GM18498 (cell line): ENCODE results near the gene CHST5.

Experiments
- ATAC-seq: cut with Tn5 transposase; IDR thresholded peaks from one replicate; pipeline ENCODE4 v1.9.1; 2021; ENCODE audit warnings: mild to moderate bottlenecking, moderate library complexity; ENCODE audit not compliant: unreplicated experiment

The CHST5 gene

DNA sequence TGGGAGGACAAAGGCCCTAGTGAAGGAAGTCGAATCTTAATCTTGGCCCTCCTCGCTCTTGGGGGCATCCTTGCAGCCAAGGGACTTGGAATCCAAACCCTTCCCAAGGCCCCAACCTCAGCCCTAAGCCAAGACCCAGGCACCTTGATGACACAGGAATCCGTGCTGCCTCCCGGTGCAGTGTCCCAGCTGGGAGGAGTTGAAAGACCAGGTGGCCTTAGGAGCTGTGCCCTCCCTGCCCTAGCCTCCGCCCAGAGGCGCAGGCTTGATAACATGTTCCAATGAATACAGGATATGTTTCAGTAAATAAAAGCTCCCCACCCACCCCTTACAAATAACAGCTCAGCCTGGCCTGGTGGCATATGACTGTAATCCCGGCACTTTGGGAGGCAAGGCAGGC, at the start of gene CHST5:
Gene CHST5 (minus strand): TSS at position 208 of the 400 bp plus-strand sequence. CDS start 5,724 bp downstream, outside the sequence.
- ATAC-seq = no peak

- peak; percentile 71 for ATAC-seq
Measured at GRCh38 chr16:75584108-75584507, 48.2 kb upstream of the CHST5 start.

- ATAC-seq = no peak
Measured at GRCh38 chr16:75579281-75579834, 43.5 kb upstream of the CHST5 start.

GRCh38 chr16:75578725-75579124, 42.8 kb upstream of the CHST5 start:
- ATAC-seq = no peak

DNA sequence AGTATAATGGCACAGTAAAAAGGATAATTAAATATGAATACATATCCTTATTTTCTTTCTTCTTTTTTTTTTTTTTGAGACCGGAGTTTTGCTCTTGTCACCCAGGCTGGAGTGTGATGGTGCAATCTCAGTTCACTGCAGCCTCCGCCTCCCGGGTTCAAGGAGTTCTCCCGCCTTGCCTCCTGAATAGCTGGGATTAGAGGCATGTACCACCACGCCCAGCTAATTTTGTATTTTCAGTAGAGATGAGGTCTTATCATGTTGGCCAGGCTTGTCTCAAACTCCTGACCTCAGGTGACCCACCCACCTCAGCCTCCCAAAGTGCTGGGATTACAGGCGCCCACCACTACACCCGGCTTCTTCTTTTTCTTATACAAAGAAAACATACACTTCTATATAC, 42.3 kb upstream of the CHST5 start:
- no peak for ATAC-seq

DNA sequence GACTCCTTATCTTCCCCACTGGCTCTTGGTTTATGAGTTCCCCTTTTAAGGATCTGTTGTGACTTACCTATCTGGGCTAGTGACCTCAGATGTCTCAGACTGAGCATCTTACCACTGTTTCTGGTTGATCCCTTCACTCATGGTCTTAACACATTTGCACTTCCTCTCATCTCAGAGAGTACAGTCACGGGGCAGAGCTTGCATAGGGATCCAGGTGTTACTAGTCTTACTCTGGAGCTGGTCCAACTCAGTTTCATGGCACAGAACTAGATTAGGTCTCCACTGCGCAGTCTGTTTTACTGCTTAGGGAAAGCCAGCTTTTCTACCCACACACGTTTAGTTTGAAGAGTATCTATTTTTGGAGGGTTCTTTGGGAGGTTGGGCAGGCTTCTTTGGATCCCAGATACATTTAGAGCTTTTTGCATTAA, 40.5 kb upstream of the CHST5 start:
- peak; percentile 42 for ATAC-seq

DNA sequence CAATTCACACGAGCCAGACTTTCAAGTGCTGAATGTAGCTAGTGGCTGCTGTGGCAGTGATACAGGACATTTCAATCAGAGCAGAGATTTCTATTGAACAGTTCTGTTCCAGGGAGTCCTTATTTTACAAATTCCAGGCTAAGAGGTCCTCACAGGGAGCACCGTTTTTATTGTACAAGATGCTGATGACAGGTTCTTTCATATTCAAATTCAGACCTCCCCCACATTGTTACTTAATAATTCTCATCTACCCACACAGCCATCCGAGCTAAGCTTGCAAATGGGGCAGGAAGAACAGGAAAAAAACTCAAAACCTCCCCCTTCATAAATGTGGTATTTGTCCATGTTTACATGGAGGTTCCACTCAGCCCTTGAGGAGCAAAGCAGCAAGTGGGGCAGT, 40.0 kb upstream of the CHST5 start:
- ATAC-seq = no peak

GRCh38 chr16:75573955-75574354, 38.0 kb upstream of the CHST5 start:
- no peak for ATAC-seq

DNA sequence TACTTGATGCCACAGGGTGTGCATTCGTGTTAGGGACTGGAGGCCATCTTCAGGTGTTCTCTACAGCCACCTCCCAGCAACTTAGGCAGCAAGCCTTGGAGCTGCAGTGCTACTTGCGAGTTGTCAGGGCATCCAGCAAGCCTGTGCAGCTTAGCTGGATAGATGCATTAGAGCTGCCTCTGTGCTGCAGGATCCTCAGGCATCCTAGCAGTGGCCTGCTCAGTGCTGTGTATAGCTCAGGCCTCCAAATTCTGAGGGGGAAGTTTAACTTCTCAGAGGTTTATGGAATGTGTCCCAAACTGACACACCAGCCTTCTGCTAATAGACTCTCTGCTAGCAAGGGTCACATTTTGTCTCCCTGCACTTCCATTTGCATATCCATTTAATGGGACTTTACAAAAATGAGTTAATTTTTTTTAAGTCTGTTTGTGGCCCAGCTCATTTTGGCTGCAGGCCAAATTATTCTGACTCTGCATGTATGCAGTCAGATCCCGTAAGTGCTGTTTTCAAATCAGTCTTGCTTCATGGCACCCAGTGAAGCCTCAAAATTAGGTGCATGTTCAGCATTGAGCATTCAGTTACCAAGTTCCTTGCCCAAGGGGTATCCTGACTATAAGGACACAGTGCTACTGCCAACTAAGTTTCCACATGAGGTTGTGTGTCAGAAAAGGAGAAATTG, 37.1 kb upstream of the CHST5 start:
- no peak for ATAC-seq

GRCh38 chr16:75570396-75571065, 34.6 kb upstream of the CHST5 start:
- ATAC-seq = no peak

DNA sequence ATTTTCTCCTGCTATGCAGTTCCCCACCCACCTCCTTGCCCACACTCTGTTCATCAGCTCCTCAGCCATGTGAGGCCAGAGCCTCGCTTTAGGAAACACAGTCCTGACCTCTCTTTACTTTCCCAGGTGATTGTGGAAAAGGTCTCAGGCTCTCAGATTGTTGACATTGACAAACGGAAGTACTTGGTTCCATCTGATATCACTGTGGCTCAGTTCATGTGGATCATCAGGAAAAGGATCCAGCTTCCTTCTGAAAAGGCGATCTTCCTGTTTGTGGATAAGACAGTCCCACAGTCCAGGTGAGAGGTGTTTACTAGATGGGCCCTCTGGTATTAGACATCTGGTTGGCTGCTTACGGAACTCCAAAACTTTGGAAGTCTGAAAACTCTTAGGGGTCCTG, 32.0 kb upstream of the CHST5 start:
- ATAC-seq = no peak

DNA sequence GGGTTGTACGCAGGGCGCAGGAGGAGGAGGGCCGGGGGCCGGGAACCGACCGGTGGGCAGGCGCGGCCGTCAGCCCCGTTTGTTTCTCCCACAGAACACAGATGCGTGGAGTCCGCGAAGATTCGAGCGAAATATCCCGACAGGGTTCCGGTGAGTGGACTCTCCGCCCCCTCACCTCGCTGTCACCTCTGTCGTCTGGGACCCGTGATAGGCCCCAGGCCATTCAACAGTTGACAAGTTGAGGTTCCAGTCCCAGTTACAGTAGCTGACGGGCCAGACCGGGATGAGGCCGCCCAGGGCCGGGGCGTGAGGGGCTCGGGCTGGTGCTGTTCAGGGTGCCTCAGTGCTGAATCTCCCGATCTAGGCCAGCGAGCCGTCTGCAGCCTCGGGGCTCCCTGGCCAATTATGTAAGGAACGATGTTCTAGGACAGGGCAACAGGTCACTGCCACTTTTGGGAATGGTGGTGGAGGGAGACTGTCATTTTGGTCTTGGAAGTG, 30.9 kb upstream of the CHST5 start:
- ATAC-seq = peak; percentile 5

DNA sequence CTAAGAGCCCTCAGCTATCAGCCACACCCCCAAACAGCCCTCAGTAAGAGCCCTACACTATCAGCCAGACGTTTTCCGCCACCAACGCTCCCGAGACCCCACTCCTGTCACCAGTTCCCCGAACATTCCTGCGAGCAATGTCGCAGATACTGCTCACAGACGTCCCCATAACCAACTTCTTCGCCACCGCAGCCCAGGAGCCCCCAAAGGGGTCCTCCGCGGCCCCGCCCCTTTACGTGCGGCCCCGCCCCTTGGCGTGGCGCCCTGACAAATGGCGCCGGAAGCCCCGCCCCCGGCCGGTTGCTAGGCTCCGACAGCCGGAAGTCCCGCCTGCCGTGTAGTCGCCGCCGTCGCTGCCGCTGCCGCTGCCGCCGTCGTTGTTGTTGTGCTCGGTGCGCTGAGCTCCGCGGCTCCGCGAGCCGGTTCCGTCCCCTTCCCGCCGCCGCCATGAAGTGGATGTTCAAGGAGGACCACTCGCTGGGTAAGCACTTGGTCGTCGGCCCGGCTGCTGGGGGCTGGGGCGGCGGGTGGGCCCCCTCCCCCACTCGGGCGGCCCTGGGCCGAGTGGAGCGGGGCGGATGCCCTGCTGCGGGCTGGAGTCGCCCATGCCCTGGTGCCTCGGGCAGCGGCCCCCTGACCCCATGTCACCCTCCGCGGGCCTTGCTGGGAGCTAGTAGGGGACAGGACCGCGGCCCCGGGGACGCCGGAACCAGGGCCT, 30.3 kb upstream of the CHST5 start, which contains the start of gene GABARAPL2:
Gene GABARAPL2 (plus strand): TSS at position 340 of the 718 bp plus-strand sequence. CDS start 108 bp downstream, at position 448.
- ATAC-seq = peak; percentile 79

- ATAC-seq = peak; percentile 9
Measured at GRCh38 chr16:75565640-75566039, 29.7 kb upstream of the CHST5 start.

DNA sequence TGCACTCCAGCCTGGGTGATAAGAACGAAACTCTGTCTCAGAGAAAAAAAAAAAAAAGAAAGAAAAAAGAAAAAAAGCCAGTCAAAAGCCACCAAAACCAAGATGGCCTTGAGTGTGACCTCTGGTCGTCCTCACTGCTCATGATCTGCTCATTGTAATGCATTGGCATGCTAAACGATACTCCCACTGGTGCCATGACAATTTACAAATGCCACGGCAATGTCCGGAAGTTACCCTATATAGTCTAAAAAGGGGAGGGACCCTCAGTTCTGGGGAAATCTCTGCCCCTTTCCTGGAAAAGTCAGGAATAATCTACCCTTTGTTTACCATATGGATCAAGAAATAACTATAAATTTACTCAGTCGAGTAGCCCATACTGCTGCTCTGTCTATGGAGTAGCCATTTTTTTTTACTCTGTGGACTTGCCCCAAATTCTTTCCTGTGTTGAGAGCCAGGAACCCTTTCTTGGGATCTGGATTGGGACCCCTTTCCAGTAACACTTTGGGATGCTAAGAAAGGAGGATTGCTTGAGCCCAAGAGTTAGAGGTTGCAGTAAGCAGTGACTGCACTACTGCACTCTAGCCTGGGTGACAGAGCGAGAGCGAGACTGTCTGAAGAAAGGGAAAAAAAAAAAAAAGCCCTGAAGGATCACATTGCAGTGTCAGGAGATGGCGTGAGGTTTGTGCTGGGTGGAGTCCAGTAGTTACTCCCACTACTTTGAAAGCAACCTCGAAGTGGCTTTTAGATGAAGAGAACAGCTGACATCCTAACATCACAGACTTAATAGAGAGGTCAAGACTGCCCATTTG, 23.9 kb upstream of the CHST5 start:
- ATAC-seq = no peak

GRCh38 chr16:75558846-75559401, 23.0 kb upstream of the CHST5 start:
- no peak for ATAC-seq

- no peak for ATAC-seq
Measured at GRCh38 chr16:75556431-75556950, 20.6 kb upstream of the CHST5 start.

- peak; percentile 98 for ATAC-seq
Measured at GRCh38 chr16:75555707-75556430, 20.0 kb upstream of the CHST5 start, which contains the start of gene TMEM231. Gene TMEM231, minus strand, starts transcription at chr16:75556252. Its CDS starts 43 bp downstream, at chr16:75556209.

DNA sequence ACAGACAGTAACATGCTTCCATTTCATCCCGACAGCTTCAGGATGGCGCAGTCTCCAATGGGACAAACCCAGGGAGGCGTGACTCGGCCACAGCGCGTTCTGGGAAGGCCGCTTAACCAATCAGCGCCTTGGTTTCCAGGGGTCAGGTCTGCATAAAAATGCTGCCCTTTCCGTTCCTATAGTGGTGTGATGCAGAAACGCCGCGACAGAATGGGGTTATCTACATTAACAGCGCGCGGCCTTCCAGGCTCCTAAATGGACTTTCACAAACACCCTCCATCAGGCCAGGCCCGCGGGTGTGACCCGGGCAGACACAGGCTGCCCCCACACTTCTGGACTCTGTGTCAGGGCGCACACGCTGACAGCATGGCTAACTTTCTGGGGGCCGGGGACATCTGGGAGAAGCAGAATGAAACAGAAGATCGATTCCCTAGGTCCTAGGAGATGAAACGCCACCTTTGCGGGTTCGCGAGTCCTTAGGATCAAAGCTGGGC, 19.4 kb upstream of the CHST5 start:
- ATAC-seq = peak; percentile 13
